HepG2 (cell line): Measurements from ENCODE around the gene WWC2. TPM values are rescaled to one million over a fixed set of nuclear protein-coding genes. Genes with fewer than 3 reads are reported as not detected.

Experiments used
- ATAC-seq: fragments of 200-7000 bp; cut with Tn5 transposase; 3 replicates; pipeline ENCODE4 v1.9.1; 2020; ENCODE audit warnings: mild to moderate bottlenecking, moderate library complexity
- BruUV-seq: library from RNA; stranded (reverse); fragments of 400-500 nt; replicated peaks from 2 replicates; lab custom pipeline; 2021; lab: Mats Ljungman, UMichigan
- CTCF ChIA-PET: fragments of 300-600 bp; formaldehyde crosslinking; extraction: SDS; loops from one replicate; lab custom pipeline; 2021; ENCODE audit warnings: low total read pairs, inconsistent platforms, low intra/inter-chr PET ratio; lab: Yijun Ruan, JAX
- POLR2A ChIA-PET: fragments of 350-600 bp; sonication (Branson Sonifier 250); formaldehyde crosslinking; loops from one replicate; lab custom pipeline; 2020; ENCODE audit warnings: antibody characterized with exemption, inconsistent platforms; lab: Yijun Ruan, JAX
- DNase-seq: peaks from one replicate; pipeline ENCODE4 v3.0.0-alpha.2; 2015; ENCODE audit warnings: low spot score
- FAIRE-seq: peaks from 3 replicates; lab custom pipeline; 2011; peaks lifted over from hg19 to GRCh38; lab: Jason Lieb, UNC
- H2AFZ ChIP-seq: one replicate; pipeline ENCODE4 v1.6.1; 2011; ENCODE audit warnings: low read length, inconsistent platforms
- H3K27ac ChIP-seq: fragments of 300-600 bp; 3 replicates; pipeline ENCODE4 v1.8.0; 2011; ENCODE audit warnings: mixed run types, mild to moderate bottlenecking, mixed read lengths, low read length, inconsistent platforms; ENCODE audit not compliant: insufficient read depth; ENCODE audit errors: extremely low read length
- H3K27me3 ChIP-seq, 2 experiments: fragments of 200-600 bp in 1 of 2; 2 replicates in 1 of 2; 3 replicates in 1 of 2; pipeline versions ENCODE4 v1.6.0 to v1.8.0; 2011; ENCODE audit warnings: low read length in 2 of 2, mild to moderate bottlenecking in 2 of 2, moderate library complexity in 2 of 2, inconsistent platforms in 1 of 2; ENCODE audit not compliant: insufficient read depth in 2 of 2, control insufficient read depth in 1 of 2
- H3K36me3 ChIP-seq, 2 experiments: fragments of 200-600 bp in 1 of 2; replicated peaks in 1 of 2; 2 replicates in 1 of 2; 3 replicates in 1 of 2; pipeline versions ENCODE4 v1.5.1 to v1.8.0; 2011; ENCODE audit warnings: low read length in 2 of 2, inconsistent platforms in 1 of 2; ENCODE audit not compliant: insufficient read depth in 2 of 2, control insufficient read depth in 1 of 2
- H3K4me1 ChIP-seq: 2 replicates; pipeline ENCODE4 v1.5.1; 2012; ENCODE audit warnings: low read length, inconsistent platforms; ENCODE audit not compliant: insufficient read depth
- H3K4me2 ChIP-seq: 2 replicates; pipeline ENCODE4 v1.6.0; 2011; ENCODE audit warnings: low read depth, low read length, inconsistent platforms
- H3K4me3 ChIP-seq, 3 experiments: fragments of 200-600 bp in 1 of 3; sonication (generic), shearing (Covaris generic) in 1 of 3; replicated peaks in 1 of 3; 2 replicates each; pipeline ENCODE4 v1.5.1; 2011 to 2016; ENCODE audit warnings: low read length in 3 of 3, inconsistent platforms in 2 of 3, low read depth in 2 of 3, mild to moderate bottlenecking in 2 of 3, control low read depth in 1 of 3, mixed read lengths in 1 of 3; ENCODE audit not compliant: insufficient read depth in 1 of 3
- H3K79me2 ChIP-seq: one replicate; pipeline ENCODE4 v1.6.1; 2011; ENCODE audit warnings: low read length, inconsistent platforms; ENCODE audit not compliant: insufficient read depth
- H3K9ac ChIP-seq: 2 replicates; pipeline ENCODE4 v1.6.0; 2011; ENCODE audit warnings: mild to moderate bottlenecking, low read depth, low read length, inconsistent platforms; ENCODE audit not compliant: insufficient read depth
- H3K9me3 ChIP-seq: 2 replicates; pipeline ENCODE4 v1.5.1; 2012; ENCODE audit warnings: mild to moderate bottlenecking, low read length
- H4K20me1 ChIP-seq: 2 replicates; pipeline ENCODE4 v1.6.0; 2011; ENCODE audit warnings: inconsistent platforms, mild to moderate bottlenecking, low read length, moderate library complexity; ENCODE audit not compliant: insufficient read depth
- KDM1A ChIP-seq: IDR thresholded peaks from 2 replicates; pipeline ENCODE4 v1.6.1; 2016; ENCODE audit warnings: missing compliant biosample characterization
- SNAI1 ChIP-seq: sonication (generic); formaldehyde crosslinking; IDR thresholded peaks from 2 replicates; pipeline ENCODE4 v1.5.0; 2020; ENCODE audit warnings: mild to moderate bottlenecking, missing genetic modification reagents, borderline replicate concordance
- ZNF121 ChIP-seq: sonication (generic); formaldehyde crosslinking; IDR thresholded peaks from 2 replicates; pipeline ENCODE4 v1.5.0; 2020; ENCODE audit warnings: mild to moderate bottlenecking, missing genetic modification reagents
- ZNF570 ChIP-seq: sonication (generic); formaldehyde crosslinking; IDR thresholded peaks from 2 replicates; pipeline ENCODE4 v1.4.0; 2020; ENCODE audit warnings: mild to moderate bottlenecking, missing genetic modification reagents, borderline replicate concordance
- ZNF615 ChIP-seq: sonication (generic); formaldehyde crosslinking; IDR thresholded peaks from 2 replicates; pipeline ENCODE4 v1.5.0; 2020; ENCODE audit warnings: mild to moderate bottlenecking, missing genetic modification reagents, borderline replicate concordance
- WGBS: methylation state at CpG from one replicate; pipeline ENCODE4 v1.1.6; 2017; ENCODE audit warnings: low lambda C conversion rate; 5-methylcytosine and 5-hydroxymethylcytosine counted together
- in situ Hi-C: cut with HindIII; loops from 2 replicates; pipeline ENCODE4 v1.10.0; 2017; ENCODE audit warnings: low pct_unique_long_range_greater_than_20kb; ENCODE audit not compliant: extremely low pct_ligation_motif_present
- intact Hi-C: fragments of 100-400 bp; cut with micrococcal nuclease; formaldehyde crosslinking; loops from one replicate; pipeline ENCODE4 v1.10.0; 2022; ENCODE audit not compliant: unreplicated experiment
- polyA plus RNA-seq, 8 experiments: library from polyadenylated mRNA; depleted of rRNA in 3 of 8; stranded (reverse) in 7 of 8; unstranded in 1 of 8; fragments of >200 nt; fragmentation: Illumina TruSeq in 4 of 8; extraction: Trizol in 4 of 8; gene quantifications; 2 replicates each; pipeline versions ENCODE4 v1.2.1 to v1.2.3, GENCODE V29; 2011 to 2016; ENCODE audit warnings: low read depth in 4 of 8, missing spikeins in 1 of 8, mixed read lengths in 1 of 8; ENCODE audit not compliant: insufficient read depth in 1 of 8
- total RNA-seq, 5 experiments: library from RNA; depleted of rRNA; stranded (reverse); fragments of >200 nt; fragmentation: Illumina TruSeq; extraction: Trizol; gene quantifications; 2 replicates each; pipeline ENCODE4 v1.2.3, GENCODE V29; 2016; ENCODE audit warnings: low read depth in 1 of 5
- TF ChIP-seq, protein P1 (sequence below), 2 experiments: sonication (generic) in 1 of 2; formaldehyde crosslinking in 1 of 2; IDR thresholded peaks; 2 replicates each; pipeline versions ENCODE4 v1.5.1 to v1.6.1; 2011 to 2020; ENCODE audit warnings: borderline replicate concordance in 1 of 2, low read depth in 1 of 2, low read length in 1 of 2, mild to moderate bottlenecking in 1 of 2, missing genetic modification reagents in 1 of 2, moderate library complexity in 1 of 2
- TF ChIP-seq, protein P2 (sequence below): sonication (generic); formaldehyde crosslinking; IDR thresholded peaks from 2 replicates; pipeline ENCODE4 v1.4.0; 2020; ENCODE audit warnings: missing genetic modification reagents, borderline replicate concordance
- TF ChIP-seq, protein P3 (sequence below): sonication (generic); formaldehyde crosslinking; IDR thresholded peaks from 2 replicates; pipeline ENCODE4 v1.4.0; 2020; ENCODE audit warnings: mild to moderate bottlenecking, missing genetic modification reagents
- TF ChIP-seq, protein P4 (sequence below): sonication (generic); formaldehyde crosslinking; IDR thresholded peaks from 2 replicates; pipeline ENCODE4 v1.4.0; 2020; ENCODE audit warnings: missing genetic modification reagents

WWC2 gene
- total and polyA plus RNA-seq, 2 of the 13 experiments (the other 11 are each of a cell fraction or from before 2014, with no cell fraction given) = 40.0 to 50.1 TPM

DNA sequence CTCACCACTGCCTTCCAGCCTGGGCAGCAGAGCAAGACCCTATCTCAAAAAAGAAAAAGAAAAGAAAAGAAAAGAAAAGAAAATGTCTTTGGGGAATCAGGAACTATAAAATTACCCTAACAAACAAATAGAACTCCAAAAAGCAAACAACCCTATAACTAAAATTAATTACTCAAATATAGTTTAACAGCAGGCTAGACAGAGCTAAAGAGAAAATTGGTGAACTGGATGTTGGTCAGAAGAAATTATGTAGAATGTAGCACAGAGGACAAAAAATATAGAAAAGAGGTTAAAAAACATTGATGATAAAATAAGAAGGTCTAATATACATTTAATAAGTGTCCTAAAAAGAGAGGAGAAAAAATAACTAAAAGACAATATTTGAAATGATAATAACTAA lies 27.8 kb upstream of the WWC2 start:
- POLR2A ChIA-PET = no interaction called here
- no peaks in the 10 kb centered on the region for H4K20me1 ChIP-seq

DNA sequence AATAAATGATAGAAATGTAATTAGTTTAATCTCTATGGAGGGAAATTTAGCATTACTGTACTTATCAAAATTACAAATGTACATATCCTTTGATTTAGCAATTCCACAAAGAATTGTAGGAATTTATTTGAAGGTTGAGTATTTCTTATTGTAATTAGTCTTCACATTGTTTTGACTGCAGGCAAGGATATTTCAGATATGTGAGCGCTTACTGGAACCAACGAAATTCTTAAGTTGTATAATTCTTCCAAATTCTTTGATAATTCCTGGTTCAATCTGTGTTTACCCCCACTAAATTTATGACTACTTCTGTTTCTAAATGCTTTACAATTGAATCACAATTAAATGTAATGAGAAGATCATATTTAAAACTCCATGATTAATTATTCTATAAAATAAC lies 26.9 kb upstream of the WWC2 start:
- CTCF ChIA-PET = interaction anchor here (1.2 to 4.3 kb wide), 3 partner anchors 177 to 189 kb away, joined by 12 to 69 read pairs (median 23); no protein-coding TSS in a partner anchor
- Histone ChIP-seq H3K4me3 (no peak overlapping the region), H3K36me3 (no peaks in the 10 kb centered on the region), H3K4me2 (no peak overlapping the region), H3K27ac (no peak overlapping the region), H3K9me3 (no peaks in the 10 kb centered on the region), H3K4me1 (peaks cover 46% of the 10 kb centered on the region), H3K27me3 (no peaks in the 10 kb centered on the region; a peak in 1 of 5 replicates), H4K20me1 (no peaks in the 10 kb centered on the region), H3K79me2 (no peaks in the 10 kb centered on the region), H3K9ac (no peak overlapping the region), H2AFZ (no peak overlapping the region)
- FAIRE-seq (no peak), DNase-seq (no peak), ATAC-seq (no peak)
- WGBS = 84% methylated on average over 2 of the region's 2 CpGs
- POLR2A ChIA-PET = interaction anchor here (0.5 kb wide), 1 partner anchor 12 kb away, joined by 3 read pairs; no protein-coding TSS in a partner anchor
- in situ Hi-C loops (loop anchor here (5.0 to 25.0 kb wide), 2 partner anchors 185 to 340 kb away; no protein-coding TSS in a partner anchor), intact Hi-C loops (loop anchor here (2.0 to 10.0 kb wide), 3 partner anchors 40 to 333 kb away; no protein-coding TSS in a partner anchor)
- no TSS peak for BruUV-seq
- TF ChIP-seq ZNF615 (CRISPR knock-in tag) = no peak
- TF ChIP-seq, protein P1, sequence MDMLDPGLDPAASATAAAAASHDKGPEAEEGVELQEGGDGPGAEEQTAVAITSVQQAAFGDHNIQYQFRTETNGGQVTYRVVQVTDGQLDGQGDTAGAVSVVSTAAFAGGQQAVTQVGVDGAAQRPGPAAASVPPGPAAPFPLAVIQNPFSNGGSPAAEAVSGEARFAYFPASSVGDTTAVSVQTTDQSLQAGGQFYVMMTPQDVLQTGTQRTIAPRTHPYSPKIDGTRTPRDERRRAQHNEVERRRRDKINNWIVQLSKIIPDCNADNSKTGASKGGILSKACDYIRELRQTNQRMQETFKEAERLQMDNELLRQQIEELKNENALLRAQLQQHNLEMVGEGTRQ (IDR thresholded peaks at IDR 0.05; ENCODE audit: low read depth, low read length) = no peak
- TF ChIP-seq, protein P1 (CRISPR knock-in tag; IDR thresholded peaks at IDR 0.05; ENCODE audit: borderline replicate concordance) = no peak
- no peak for TF ChIP-seq ZNF570 (CRISPR knock-in tag)
- no peak for TF ChIP-seq SNAI1
- TF ChIP-seq, protein P2, sequence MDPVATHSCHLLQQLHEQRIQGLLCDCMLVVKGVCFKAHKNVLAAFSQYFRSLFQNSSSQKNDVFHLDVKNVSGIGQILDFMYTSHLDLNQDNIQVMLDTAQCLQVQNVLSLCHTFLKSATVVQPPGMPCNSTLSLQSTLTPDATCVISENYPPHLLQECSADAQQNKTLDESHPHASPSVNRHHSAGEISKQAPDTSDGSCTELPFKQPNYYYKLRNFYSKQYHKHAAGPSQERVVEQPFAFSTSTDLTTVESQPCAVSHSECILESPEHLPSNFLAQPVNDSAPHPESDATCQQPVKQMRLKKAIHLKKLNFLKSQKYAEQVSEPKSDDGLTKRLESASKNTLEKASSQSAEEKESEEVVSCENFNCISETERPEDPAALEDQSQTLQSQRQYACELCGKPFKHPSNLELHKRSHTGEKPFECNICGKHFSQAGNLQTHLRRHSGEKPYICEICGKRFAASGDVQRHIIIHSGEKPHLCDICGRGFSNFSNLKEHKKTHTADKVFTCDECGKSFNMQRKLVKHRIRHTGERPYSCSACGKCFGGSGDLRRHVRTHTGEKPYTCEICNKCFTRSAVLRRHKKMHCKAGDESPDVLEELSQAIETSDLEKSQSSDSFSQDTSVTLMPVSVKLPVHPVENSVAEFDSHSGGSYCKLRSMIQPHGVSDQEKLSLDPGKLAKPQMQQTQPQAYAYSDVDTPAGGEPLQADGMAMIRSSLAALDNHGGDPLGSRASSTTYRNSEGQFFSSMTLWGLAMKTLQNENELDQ (CRISPR knock-in tag) = no peak
- TF ChIP-seq KDM1A (CRISPR knock-in tag) = no peak
- TF ChIP-seq, protein P3, sequence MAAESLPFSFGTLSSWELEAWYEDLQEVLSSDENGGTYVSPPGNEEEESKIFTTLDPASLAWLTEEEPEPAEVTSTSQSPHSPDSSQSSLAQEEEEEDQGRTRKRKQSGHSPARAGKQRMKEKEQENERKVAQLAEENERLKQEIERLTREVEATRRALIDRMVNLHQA (CRISPR knock-in tag) = no peak

More for the DNA sequence above, 27.8 kb upstream of the WWC2 start:
- no peak overlapping the region for H3K27ac ChIP-seq
- H3K27me3 ChIP-seq = no peaks in the 10 kb centered on the region; a peak in 1 of 5 replicates
- no peak overlapping the region for H3K4me2 ChIP-seq
- ATAC-seq = no peak
- in situ Hi-C loops = loop anchor here (5.0 to 25.0 kb wide), 2 partner anchors 186 to 341 kb away; no protein-coding TSS in a partner anchor
- no peak overlapping the region for H2AFZ ChIP-seq
- H3K79me2 ChIP-seq = no peaks in the 10 kb centered on the region
- TF ChIP-seq ZNF121 (CRISPR knock-in tag) = 0 out of 2 replicates have a peak, but pooled peaks have one; percentile 41
- TF ChIP-seq, protein P4, sequence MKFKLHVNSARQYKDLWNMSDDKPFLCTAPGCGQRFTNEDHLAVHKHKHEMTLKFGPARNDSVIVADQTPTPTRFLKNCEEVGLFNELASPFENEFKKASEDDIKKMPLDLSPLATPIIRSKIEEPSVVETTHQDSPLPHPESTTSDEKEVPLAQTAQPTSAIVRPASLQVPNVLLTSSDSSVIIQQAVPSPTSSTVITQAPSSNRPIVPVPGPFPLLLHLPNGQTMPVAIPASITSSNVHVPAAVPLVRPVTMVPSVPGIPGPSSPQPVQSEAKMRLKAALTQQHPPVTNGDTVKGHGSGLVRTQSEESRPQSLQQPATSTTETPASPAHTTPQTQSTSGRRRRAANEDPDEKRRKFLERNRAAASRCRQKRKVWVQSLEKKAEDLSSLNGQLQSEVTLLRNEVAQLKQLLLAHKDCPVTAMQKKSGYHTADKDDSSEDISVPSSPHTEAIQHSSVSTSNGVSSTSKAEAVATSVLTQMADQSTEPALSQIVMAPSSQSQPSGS (CRISPR knock-in tag) = no peak
- TF ChIP-seq, all 625 proteins: peak for 1
- DNase-seq (no peak), FAIRE-seq (no peak)
- peaks cover 44% of the 10 kb centered on the region for H3K4me1 ChIP-seq
- no peaks in the 10 kb centered on the region for H3K9me3 ChIP-seq
- H3K9ac ChIP-seq = no peak overlapping the region
- no peak overlapping the region for H3K4me3 ChIP-seq
- CTCF ChIA-PET = no interaction called here
- intact Hi-C loops = loop anchor here (5.0 to 10.0 kb wide), 2 partner anchors 41 to 334 kb away; no protein-coding TSS in a partner anchor
- H3K36me3 ChIP-seq = no peaks in the 10 kb centered on the region
- no TSS peak for BruUV-seq
